T47D (cell line): ENCODE results near the gene SSTR1.

Experiments used
- DNase-seq, 2 experiments: peaks; one replicate each; pipeline versions ENCODE4 v3.0.0 to v3.0.0-alpha.2; 2011 to 2012; ENCODE audit warnings: low read depth in 1 of 2, low spot score in 1 of 2
- JUND ChIP-seq: IDR thresholded peaks from 2 replicates; pipeline ENCODE4 v1.6.1; 2012; ENCODE audit warnings: low read depth
- in situ Hi-C: cut with HindIII; loops from 2 replicates; pipeline ENCODE4 v1.10.0; 2016; ENCODE audit warnings: low sequenced_read_pairs, low pct_unique_long_range_greater_than_20kb

The SSTR1 gene

DNA sequence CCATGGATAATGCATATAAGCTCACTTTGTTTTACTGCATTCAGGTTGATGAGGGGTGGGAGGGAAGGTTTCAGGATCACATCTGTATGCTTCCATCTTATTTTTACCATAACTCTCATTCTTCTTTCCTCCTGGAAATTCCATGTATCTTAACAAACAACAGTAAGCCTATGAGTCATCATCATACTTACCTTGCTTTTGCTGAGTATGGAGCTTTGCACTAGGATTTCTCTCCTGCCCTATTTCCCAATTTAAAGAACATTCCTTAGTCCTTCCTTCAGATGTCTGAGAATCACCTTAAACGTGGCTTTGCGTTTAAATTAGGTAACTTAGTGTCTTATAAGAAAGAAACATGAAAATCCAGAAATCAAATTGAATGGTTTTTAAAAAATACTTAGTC, 49.8 kb downstream of the SSTR1 start:
- no peak for TF ChIP-seq JUND
- in situ Hi-C loops: no loop called here
- DNase-seq: no peak

DNA sequence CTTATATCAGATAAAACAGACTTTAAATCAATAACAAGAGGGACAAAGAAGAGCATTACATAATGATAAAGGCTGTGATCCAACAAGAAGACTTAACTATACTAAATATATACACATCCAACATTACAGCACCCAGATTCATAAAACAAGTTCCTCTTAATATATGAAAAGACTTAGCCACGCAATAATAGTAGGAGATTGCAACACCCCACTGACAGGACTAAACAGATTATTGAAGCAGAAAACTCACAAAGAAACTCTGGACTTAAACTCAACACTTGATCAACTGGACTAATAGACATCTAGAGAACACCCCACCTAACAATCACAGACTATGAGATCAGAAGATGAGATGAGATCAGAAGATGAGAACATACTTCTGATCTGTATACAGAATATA, 53.9 kb downstream of the SSTR1 start:
- in situ Hi-C loops: no loop called here
- no peak for DNase-seq
- no peak for TF ChIP-seq JUND
